OCI-LY7 (cell line): ENCODE data around the gene WNT3A.

Experiments used
- CTCF ChIP-seq: fragments of 200-600 bp; sonication (generic); conservative IDR thresholded peaks from 2 replicates; pipeline ENCODE4 v1.5.1; 2014; ENCODE audit warnings: mild to moderate bottlenecking, antibody characterized with exemption, low read length, moderate library complexity, mixed read lengths
- EZH2phosphoT487 ChIP-seq: fragments of 200-600 bp; sonication (generic); IDR thresholded peaks from 2 replicates; pipeline ENCODE4 v1.6.1; 2018; ENCODE audit warnings: low read depth, borderline replicate concordance, mild to moderate bottlenecking, mixed run types, antibody characterized with exemption, low read length, moderate library complexity, mixed read lengths

- no peak for TF ChIP-seq CTCF
- TF ChIP-seq EZH2phosphoT487, result no peak
Observed at GRCh38 chr1:228065543-228066347, 58.9 kb downstream of the WNT3A start.
